Activated B cell treated with CpG ODN at 0.5 μM for 24 hours (primary cell): ENCODE measurements around the gene MPV17L2. TPM values are rescaled to one million over a fixed set of nuclear protein-coding genes. Genes with fewer than 3 reads are reported as not detected.
A peak's percentile ranks its signal among the peaks of the same experiment; 100 is the strongest.

Source experiments
- ATAC-seq: fragments of 200-7000 bp; cut with Tn5 transposase; one replicate; pipeline ENCODE4 v1.10.0; 2021; ENCODE audit warnings: low read depth, mild to moderate bottlenecking, moderate library complexity
- CTCF ChIA-PET: fragments of 350-600 bp; sonication (Branson Sonifier 250); formaldehyde crosslinking; loops from one replicate; lab custom pipeline; 2021; ENCODE audit warnings: antibody characterized with exemption; lab: Charles Lee
- POLR2A ChIA-PET: fragments of 350-600 bp; sonication (Branson Sonifier 250); formaldehyde crosslinking; loops from one replicate; lab custom pipeline; 2021; ENCODE audit warnings: antibody characterized with exemption; lab: Charles Lee
- DNase-seq: peaks from one replicate; pipeline ENCODE4 v3.0.0; 2022
- H3K27ac Mint-ChIP-seq: one replicate; pipeline ENCODE4 v1.8.0; 2020; ENCODE audit warnings: mixed read lengths
- H3K27me3 Mint-ChIP-seq: one replicate; pipeline ENCODE4 v1.8.0; 2021; ENCODE audit warnings: mixed read lengths
- H3K36me3 Mint-ChIP-seq: one replicate; pipeline ENCODE4 v1.8.0; 2021; ENCODE audit warnings: low read depth, mixed read lengths
- H3K4me1 Mint-ChIP-seq: one replicate; pipeline ENCODE4 v1.8.0; 2021; ENCODE audit warnings: mixed read lengths
- H3K4me3 Mint-ChIP-seq: one replicate; pipeline ENCODE4 v1.8.0; 2020; ENCODE audit warnings: mild to moderate bottlenecking, mixed read lengths
- H3K9me3 Mint-ChIP-seq: one replicate; pipeline ENCODE4 v1.8.0; 2020; ENCODE audit warnings: mixed read lengths
- CTCF ChIP-seq: fragments of 200-600 bp; IDR thresholded peaks from one replicate; pipeline ENCODE4 v1.8.0; 2022; ENCODE audit warnings: antibody characterized with exemption, mild to moderate bottlenecking
- intact Hi-C: fragments of 100-400 bp; cut with micrococcal nuclease; formaldehyde crosslinking; loops from one replicate; pipeline ENCODE4 v1.15.1; 2024
- total RNA-seq: library from RNA; stranded (reverse); gene quantifications from 2 replicates; pipeline ENCODE4 v1.2.3, GENCODE V29; 2022

The MPV17L2 gene
- total RNA-seq, 1 donor from 2014 or later, result 17.9 TPM

DNA sequence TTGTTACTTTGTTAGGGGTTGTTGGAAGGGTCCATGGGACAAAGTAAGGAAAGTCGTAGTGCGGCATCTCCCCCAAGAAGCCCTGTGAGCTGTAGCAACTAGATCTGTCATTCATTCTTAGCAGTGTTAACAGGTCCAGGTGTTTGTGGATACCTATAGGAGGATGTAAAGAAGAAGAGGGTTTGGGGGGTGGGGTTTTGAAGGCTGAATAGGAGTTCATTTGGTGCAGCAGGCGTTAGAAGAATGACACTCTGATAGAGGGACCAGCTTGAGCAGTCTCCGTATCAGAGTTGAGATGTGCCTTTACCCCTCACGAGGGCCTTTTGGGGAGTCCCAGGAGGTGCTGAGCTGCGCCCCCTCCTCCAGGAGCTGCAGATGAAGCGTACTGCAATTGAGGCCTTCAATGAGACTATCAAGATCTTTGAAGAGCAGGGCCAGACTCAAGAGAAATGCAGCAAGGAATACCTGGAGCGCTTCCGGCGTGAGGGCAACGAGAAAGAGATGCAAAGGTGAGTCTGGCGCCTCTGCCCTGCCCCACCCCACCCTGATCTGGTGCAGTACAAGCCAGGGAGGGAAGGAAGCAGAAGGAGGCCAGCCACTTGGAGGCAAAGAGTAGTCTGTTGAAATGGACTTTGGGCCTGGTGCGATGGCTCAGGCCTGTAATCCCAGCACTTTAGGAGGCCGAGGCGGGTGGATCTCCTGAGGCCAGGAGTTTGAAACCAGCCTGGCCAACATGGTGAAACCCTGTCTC is 27.0 kb upstream of the MPV17L2 start:
- Mint-ChIP-seq H3K4me3 (no peak overlapping the region), H3K27me3 (no peaks in the 10 kb centered on the region), H3K4me1 (peaks cover 36% of the 10 kb centered on the region), H3K36me3 (peaks cover 34% of the 10 kb centered on the region), H3K27ac (no peak overlapping the region), H3K9me3 (no peaks in the 10 kb centered on the region)
- DNase-seq (no peak), ATAC-seq (no peak)
- POLR2A ChIA-PET, result interaction anchor here (0.5 to 1.9 kb wide), 9 partner anchors 14 to 137 kb away, joined by 3 to 8 read pairs (median 4); partner anchors contain the start of genes MPV17L2 and PIK3R2
- intact Hi-C loops, result no loop called here
- CTCF ChIA-PET, result interaction anchor here (0.6 to 0.7 kb wide), 2 partner anchors 18 to 166 kb away, joined by 3 to 4 read pairs; no protein-coding TSS in a partner anchor
- no peak for TF ChIP-seq CTCF

- POLR2A ChIA-PET, result interaction anchor here (0.6 to 11.9 kb wide), 3 partner anchors 12 to 37 kb away, joined by 3 to 437 read pairs (median 10); partner anchors contain the start of genes MPV17L2 and RAB3A
- no peaks in the 10 kb centered on the region for H3K27me3 Mint-ChIP-seq
- no peak for DNase-seq
- no peak for TF ChIP-seq CTCF
- H3K4me1 Mint-ChIP-seq, result peaks cover 42% of the 10 kb centered on the region
- no peak overlapping the region for H3K27ac Mint-ChIP-seq
- intact Hi-C loops, result no loop called here
- CTCF ChIA-PET, result interaction anchor here (1.4 to 2.5 kb wide), 3 partner anchors 27 to 229 kb away, joined by 4 to 14 read pairs (median 5); no protein-coding TSS in a partner anchor
- H3K36me3 Mint-ChIP-seq, result peaks cover 34% of the 10 kb centered on the region
- no peak for ATAC-seq
- no peaks in the 10 kb centered on the region for H3K9me3 Mint-ChIP-seq
- H3K4me3 Mint-ChIP-seq, result no peak overlapping the region
These were observed 26.0 kb upstream of the MPV17L2 start for GRCh38 chr19:18167011-18167410.

DNA sequence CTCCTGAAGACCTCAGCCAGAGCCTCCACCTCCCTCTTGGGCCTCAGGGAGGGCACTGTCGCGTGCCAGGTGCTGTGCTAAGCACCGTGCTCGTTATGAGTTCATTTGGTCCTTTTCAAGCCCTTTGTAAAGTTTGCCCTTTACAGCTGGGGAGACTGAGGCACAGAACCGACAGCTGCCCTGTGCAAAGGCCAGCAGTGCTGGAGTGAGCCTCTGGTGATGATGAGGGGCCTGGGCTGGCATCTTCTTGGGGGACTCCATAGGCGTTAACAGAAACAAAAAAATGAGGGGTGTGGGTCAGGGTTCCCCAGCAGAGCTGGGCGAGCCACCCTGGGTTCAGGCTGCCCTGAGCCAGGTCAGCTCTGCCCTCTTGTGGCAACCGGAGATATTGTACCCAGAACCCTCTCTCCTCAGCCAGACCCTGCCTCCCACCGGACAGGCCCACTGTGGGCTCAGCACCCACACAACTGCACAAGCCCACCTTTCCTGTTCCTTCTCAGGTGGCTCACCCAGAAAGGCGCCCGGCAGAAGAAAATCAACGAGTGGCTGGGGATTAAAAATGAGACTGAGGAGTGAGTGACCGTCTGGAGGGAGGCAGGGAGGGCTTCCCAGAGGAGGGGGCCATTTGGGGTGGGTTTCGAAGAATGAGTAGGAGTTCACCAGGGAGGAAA is 24.9 kb upstream of the MPV17L2 start:
- peaks cover 30% of the 10 kb centered on the region for H3K36me3 Mint-ChIP-seq
- ATAC-seq (peak; percentile 34), DNase-seq (peak; percentile 52)
- intact Hi-C loops, result loop anchor here (1.0 to 2.0 kb wide), 4 partner anchors 15 to 167 kb away; no protein-coding TSS in a partner anchor
- H3K4me1 Mint-ChIP-seq, result peaks cover 53% of the 10 kb centered on the region
- H3K27ac Mint-ChIP-seq, result peak overlapping the region; percentile 82
- TF ChIP-seq CTCF, result peak; percentile 44
- no peaks in the 10 kb centered on the region for H3K27me3 Mint-ChIP-seq
- ChIA-PET POLR2A (interaction anchor here (0.6 to 11.9 kb wide), 16 partner anchors 13 to 167 kb away, joined by 3 to 437 read pairs (median 4); partner anchors contain the start of genes ARRDC2, MPV17L2, PIK3R2 and RAB3A), CTCF (interaction anchor here (0.6 to 2.5 kb wide), 15 partner anchors 10 to 230 kb away, joined by 3 to 19 read pairs (median 4); partner anchors contain the start of genes MPV17L2 and RAB3A)
- H3K9me3 Mint-ChIP-seq, result no peaks in the 10 kb centered on the region
- peak overlapping the region; percentile 66 for H3K4me3 Mint-ChIP-seq

DNA sequence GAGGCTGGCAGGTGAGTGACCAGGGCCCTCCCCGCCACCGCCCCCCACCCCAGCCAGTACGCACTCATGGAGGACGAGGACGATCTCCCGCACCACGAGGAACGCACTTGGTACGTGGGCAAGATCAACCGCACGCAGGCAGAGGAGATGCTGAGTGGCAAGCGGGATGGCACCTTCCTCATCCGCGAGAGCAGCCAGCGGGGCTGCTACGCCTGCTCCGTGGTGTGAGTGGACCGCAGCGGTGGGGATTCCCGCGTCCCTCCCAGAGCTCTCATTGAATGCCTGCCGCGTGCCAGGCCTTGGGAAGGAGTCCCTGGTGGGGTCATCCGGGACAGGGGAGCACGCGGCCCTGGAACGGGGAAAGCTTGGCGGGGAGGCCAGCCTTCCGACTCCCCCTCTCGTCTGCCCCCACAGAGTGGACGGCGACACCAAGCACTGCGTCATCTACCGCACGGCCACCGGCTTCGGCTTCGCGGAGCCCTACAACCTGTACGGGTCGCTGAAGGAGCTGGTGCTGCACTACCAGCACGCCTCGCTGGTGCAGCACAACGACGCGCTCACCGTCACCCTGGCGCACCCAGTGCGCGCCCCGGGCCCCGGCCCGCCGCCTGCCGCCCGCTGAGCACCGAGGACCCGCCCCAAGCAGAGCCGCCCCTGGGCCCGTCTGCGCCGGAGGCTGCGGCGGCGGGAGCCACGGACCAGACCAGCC is 24.2 kb upstream of the MPV17L2 start:
- H3K9me3 Mint-ChIP-seq, result no peaks in the 10 kb centered on the region
- H3K4me1 Mint-ChIP-seq, result peaks cover 57% of the 10 kb centered on the region
- peak overlapping the region; percentile 66 for H3K4me3 Mint-ChIP-seq
- peak; percentile 45 for DNase-seq
- H3K27ac Mint-ChIP-seq, result peak overlapping the region; percentile 92
- H3K27me3 Mint-ChIP-seq, result no peaks in the 10 kb centered on the region
- no peak for ATAC-seq
- ChIA-PET CTCF (interaction anchor here (0.6 to 2.5 kb wide), 10 partner anchors 12 to 107 kb away, joined by 3 to 19 read pairs (median 4); partner anchors contain the start of genes MPV17L2 and RAB3A), POLR2A (interaction anchor here (0.6 to 11.9 kb wide), 14 partner anchors 15 to 168 kb away, joined by 3 to 437 read pairs (median 4); partner anchors contain the start of genes ARRDC2, MPV17L2, PIK3R2 and RAB3A)
- TF ChIP-seq CTCF, result no peak
- peaks cover 27% of the 10 kb centered on the region for H3K36me3 Mint-ChIP-seq
- intact Hi-C loops, result loop anchor here (1.0 to 2.0 kb wide), 7 partner anchors 8 to 168 kb away; partner anchors contain the start of genes PIK3R2 and RAB3A
